ENCODE data around the gene LRRC3. TPM values are rescaled to one million over a fixed set of nuclear protein-coding genes. Genes with fewer than 3 reads are reported as not detected.
"Not testable (repeated sequence)": the region's sequence is repeated elsewhere in the genome, so short reads cannot be mapped to it uniquely, and the experiment has no call there.

Gene LRRC3
- total RNA-seq, 1 experiment from 2014 or later, result 0.48 TPM

DNA sequence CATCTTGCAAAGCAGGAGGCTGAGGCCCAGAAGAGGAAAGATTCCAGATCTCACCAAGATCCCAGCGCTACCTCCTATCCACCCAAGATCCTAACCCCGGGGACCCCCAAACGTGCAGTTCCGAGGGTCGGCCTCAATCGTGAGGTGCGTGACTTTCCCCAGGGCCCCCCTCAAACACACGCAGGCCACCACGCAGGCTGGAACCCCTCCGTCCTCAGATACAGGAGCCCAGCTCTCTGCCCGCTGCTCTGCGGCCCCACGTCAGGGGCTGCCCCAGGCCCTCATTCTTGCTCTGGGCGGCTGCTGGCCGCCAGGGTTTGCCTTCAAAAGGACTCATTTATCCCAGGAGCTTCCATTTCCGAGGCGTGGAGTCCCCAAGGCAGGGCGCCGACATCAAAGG is 44.8 kb downstream of the LRRC3 start:
- Histone ChIP-seq H2AFZ (no peak overlapping the region), H3K79me2 (ENCODE audit: low read depth) (no peaks in the 10 kb centered on the region), H3K4me3 (no peak overlapping the region), H3K27ac (no peak overlapping the region), H3K9me3 (ENCODE audit: insufficient read depth, low read depth) (no peaks in the 10 kb centered on the region), H3F3A (ENCODE audit: insufficient read depth, low read depth) (no peaks in the 10 kb centered on the region), H3K9me2 (ENCODE audit: insufficient read depth) (no peaks in the 10 kb centered on the region), H4K20me1 (ENCODE audit: insufficient read depth) (no peaks in the 10 kb centered on the region), H3K36me3 (ENCODE audit: low read depth) (no peaks in the 10 kb centered on the region), H3K27me3 (ENCODE audit: insufficient read depth, low read depth) (peaks cover 84% of the 10 kb centered on the region), H3K4me2 (no peak overlapping the region), H3K4me1 (replicated peaks; ENCODE audit: insufficient read depth) (no peaks in the 10 kb centered on the region)
- TF ChIP-seq, protein P1, sequence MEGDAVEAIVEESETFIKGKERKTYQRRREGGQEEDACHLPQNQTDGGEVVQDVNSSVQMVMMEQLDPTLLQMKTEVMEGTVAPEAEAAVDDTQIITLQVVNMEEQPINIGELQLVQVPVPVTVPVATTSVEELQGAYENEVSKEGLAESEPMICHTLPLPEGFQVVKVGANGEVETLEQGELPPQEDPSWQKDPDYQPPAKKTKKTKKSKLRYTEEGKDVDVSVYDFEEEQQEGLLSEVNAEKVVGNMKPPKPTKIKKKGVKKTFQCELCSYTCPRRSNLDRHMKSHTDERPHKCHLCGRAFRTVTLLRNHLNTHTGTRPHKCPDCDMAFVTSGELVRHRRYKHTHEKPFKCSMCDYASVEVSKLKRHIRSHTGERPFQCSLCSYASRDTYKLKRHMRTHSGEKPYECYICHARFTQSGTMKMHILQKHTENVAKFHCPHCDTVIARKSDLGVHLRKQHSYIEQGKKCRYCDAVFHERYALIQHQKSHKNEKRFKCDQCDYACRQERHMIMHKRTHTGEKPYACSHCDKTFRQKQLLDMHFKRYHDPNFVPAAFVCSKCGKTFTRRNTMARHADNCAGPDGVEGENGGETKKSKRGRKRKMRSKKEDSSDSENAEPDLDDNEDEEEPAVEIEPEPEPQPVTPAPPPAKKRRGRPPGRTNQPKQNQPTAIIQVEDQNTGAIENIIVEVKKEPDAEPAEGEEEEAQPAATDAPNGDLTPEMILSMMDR (conservative IDR thresholded peaks at IDR 0.05), result no peak
- no peak for TF ChIP-seq EZH2 (IDR thresholded peaks at IDR 0.05; ENCODE audit: low read depth)
- no peak for DNase-seq
- BruUV-seq (replicated peaks), result no TSS peak
- CTCF ChIA-PET, result no interaction called here
- POLR2A ChIA-PET (ENCODE audit: unreplicated experiment), result no interaction called here
- intact Hi-C loops (cut with micrococcal nuclease; ENCODE audit: unreplicated experiment), result no loop called here

DNA sequence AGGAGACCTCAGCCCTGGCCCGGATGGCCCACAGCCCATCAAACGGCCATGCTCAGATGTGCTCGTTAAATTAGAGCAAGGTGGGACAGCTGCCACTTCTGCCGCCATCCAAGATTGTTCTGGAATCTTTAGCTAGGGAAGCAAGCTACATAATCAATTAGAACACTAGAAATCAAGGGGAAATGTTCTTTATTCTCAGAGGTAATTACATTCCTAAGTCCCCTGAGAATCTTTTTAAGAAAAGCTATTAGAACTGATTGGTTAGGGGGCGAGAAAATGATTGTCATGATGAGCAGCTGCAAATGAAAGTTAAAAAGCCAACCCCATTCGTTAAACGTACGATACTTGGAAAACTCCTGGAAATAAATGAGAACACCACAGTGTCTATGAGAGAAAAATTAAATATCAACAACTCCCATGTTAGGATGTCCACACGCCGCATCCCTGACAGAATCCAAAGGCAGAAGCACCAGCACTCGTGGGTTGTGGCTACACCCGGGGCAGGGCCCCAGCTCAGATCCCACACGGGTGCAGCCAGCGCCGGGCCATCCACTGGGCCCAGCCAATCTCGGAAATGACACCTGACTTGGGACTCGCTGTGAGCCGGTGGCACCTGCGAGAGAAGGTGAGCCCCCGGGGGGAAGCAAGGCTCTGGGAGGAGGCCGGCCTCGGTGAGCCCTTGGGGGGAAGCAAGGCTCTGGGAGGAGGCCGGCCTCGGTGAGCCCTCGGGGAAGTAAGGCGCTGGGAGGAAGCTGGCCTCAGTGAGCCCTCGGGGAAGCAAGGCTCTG is 47.1 kb downstream of the LRRC3 start:
- no TSS peak for BruUV-seq (replicated peaks)
- intact Hi-C loops (cut with micrococcal nuclease; ENCODE audit: unreplicated experiment), result no loop called here
- Histone ChIP-seq H3K27me3 (ENCODE audit: insufficient read depth, low read depth) (peaks cover 80% of the 10 kb centered on the region), H3K79me2 (ENCODE audit: low read depth) (no peaks in the 10 kb centered on the region), H3K27ac (no peak overlapping the region), H3K9me2 (ENCODE audit: insufficient read depth) (no peaks in the 10 kb centered on the region), H2AFZ (no peak overlapping the region), H3K4me1 (replicated peaks; ENCODE audit: insufficient read depth) (no peaks in the 10 kb centered on the region), H3K36me3 (ENCODE audit: low read depth) (no peaks in the 10 kb centered on the region), H3K9me3 (ENCODE audit: insufficient read depth, low read depth) (no peaks in the 10 kb centered on the region), H3F3A (ENCODE audit: insufficient read depth, low read depth) (no peaks in the 10 kb centered on the region), H4K20me1 (ENCODE audit: insufficient read depth) (no peaks in the 10 kb centered on the region), H3K4me2 (no peak overlapping the region), H3K4me3 (no peak overlapping the region)
- POLR2A ChIA-PET (ENCODE audit: unreplicated experiment), result no interaction called here
- DNase-seq, result no peak
- no peak for TF ChIP-seq EZH2 (IDR thresholded peaks at IDR 0.05; ENCODE audit: low read depth)
- TF ChIP-seq, protein P1 (conservative IDR thresholded peaks at IDR 0.05), result no peak
- CTCF ChIA-PET, result no interaction called here

DNA sequence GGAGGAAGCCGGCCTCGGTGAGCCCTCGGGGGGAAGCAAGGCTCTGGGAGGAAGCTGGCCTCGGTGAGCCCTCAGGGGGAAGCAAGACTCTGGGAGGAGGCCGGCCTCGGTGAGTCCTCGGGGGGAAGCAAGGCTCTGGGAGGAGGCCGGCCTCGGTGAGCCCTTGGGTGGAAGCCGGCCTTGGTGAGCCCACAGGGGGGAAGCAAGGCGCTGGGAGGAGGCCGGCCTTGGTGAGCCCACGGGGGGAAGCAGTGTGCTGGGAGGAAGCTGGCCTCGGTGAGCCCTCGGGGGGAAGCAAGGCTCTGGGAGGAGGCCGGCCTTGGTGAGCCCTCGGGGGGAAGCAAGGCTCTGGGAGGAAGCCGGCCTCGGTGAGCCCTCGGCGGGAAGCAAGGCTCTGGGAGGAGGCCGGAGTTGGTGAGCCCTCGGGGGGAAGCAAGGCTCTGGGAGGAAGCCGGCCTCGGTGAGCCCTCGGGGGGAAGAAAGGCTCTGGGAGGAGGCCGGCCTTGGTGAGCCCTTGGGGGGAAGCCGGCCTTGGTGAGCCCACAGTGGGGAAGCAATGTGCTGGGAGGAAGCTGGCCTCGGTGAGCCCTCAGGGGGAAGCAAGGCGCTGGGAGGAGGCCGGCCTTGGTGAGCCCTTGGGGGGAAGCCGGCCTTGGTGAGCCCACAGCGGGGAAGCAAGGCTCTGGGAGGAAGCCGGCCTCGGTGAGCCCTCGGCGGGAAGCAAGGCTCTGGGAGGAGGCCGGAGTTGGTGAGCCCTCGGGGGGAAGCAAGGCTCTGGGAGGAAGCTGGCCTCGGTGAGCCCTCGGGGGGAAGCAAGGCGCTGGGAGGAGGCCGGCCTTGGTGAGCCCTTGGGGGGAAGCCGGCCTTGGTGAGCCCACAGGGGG is 47.9 kb downstream of the LRRC3 start:
- DNase-seq; H3K4me2 ChIP-seq; POLR2A ChIA-PET (ENCODE audit: unreplicated experiment); H3K4me3 ChIP-seq; H3K9me2 ChIP-seq (ENCODE audit: insufficient read depth); intact Hi-C loops (cut with micrococcal nuclease; ENCODE audit: unreplicated experiment); H3K79me2 ChIP-seq (ENCODE audit: low read depth); H3K27ac ChIP-seq; H3F3A ChIP-seq (ENCODE audit: insufficient read depth, low read depth); H3K9me3 ChIP-seq (ENCODE audit: insufficient read depth, low read depth); CTCF ChIA-PET; H3K36me3 ChIP-seq (ENCODE audit: low read depth); BruUV-seq (replicated peaks); H2AFZ ChIP-seq; H4K20me1 ChIP-seq (ENCODE audit: insufficient read depth); H3K4me1 ChIP-seq (replicated peaks; ENCODE audit: insufficient read depth): not testable (repeated sequence)
- peaks cover 79% of the 10 kb centered on the region for H3K27me3 ChIP-seq (ENCODE audit: insufficient read depth, low read depth)
